NCI-H82 (cell line): ENCODE results near the gene ARHGEF3.
"Not testable (repeated sequence)": the region's sequence is repeated elsewhere in the genome, so short reads cannot be mapped to it uniquely, and the experiment has no call there.

Source experiments
- DNase-seq: peaks from one replicate; lab custom pipeline; 2025; lab: John Stamatoyannopoulos, UW

ARHGEF3 gene

GRCh38 chr3:56772952-56773938, 28.5 kb downstream of the ARHGEF3 start:
- no peak for DNase-seq

GRCh38 chr3:56771376-56771775, 30.4 kb downstream of the ARHGEF3 start:
- DNase-seq, result no peak

GRCh38 chr3:56769116-56769707, 32.5 kb downstream of the ARHGEF3 start:
- peak; percentile 21 for DNase-seq

GRCh38 chr3:56764904-56765547, 36.7 kb downstream of the ARHGEF3 start:
- no peak for DNase-seq

GRCh38 chr3:56764184-56764583, 37.6 kb downstream of the ARHGEF3 start:
- no peak for DNase-seq

GRCh38 chr3:56763233-56763632, 38.5 kb downstream of the ARHGEF3 start:
- DNase-seq, result no peak

GRCh38 chr3:56762718-56763117, 39.0 kb downstream of the ARHGEF3 start:
- peak; percentile 5 for DNase-seq

GRCh38 chr3:56761887-56762651, 39.7 kb downstream of the ARHGEF3 start:
- DNase-seq, result no peak

GRCh38 chr3:56761023-56761422, 40.7 kb downstream of the ARHGEF3 start:
- DNase-seq, result no peak

- DNase-seq, result no peak
These were observed 42.2 kb downstream of the ARHGEF3 start for GRCh38 chr3:56759532-56759931.

GRCh38 chr3:56758539-56758981, 43.2 kb downstream of the ARHGEF3 start:
- DNase-seq, result peak; percentile 29

GRCh38 chr3:56758042-56758441, 43.7 kb downstream of the ARHGEF3 start:
- DNase-seq, result not testable (repeated sequence)

GRCh38 chr3:56754741-56755417, 46.9 kb downstream of the ARHGEF3 start:
- no peak for DNase-seq

- no peak for DNase-seq
These were observed 48.4 kb downstream of the ARHGEF3 start for GRCh38 chr3:56753206-56753820.

GRCh38 chr3:56751056-56751707, 50.6 kb downstream of the ARHGEF3 start:
- DNase-seq, result no peak

GRCh38 chr3:56748663-56749231, 53.0 kb downstream of the ARHGEF3 start:
- DNase-seq, result no peak

GRCh38 chr3:56747150-56747549, 54.6 kb downstream of the ARHGEF3 start:
- no peak for DNase-seq

GRCh38 chr3:56744016-56744415, 57.7 kb downstream of the ARHGEF3 start:
- no peak for DNase-seq

- no peak for DNase-seq
These were observed 58.9 kb downstream of the ARHGEF3 start for GRCh38 chr3:56742887-56743286.

GRCh38 chr3:56739036-56739435, 62.7 kb downstream of the ARHGEF3 start:
- DNase-seq, result no peak
